ENCODE data around the gene SLC25A22. TPM values are rescaled to one million over a fixed set of nuclear protein-coding genes. Genes with fewer than 3 reads are reported as not detected.

SLC25A22 gene
- total RNA-seq, 1 donor from 2014 or later: 15.0 TPM

DNA sequence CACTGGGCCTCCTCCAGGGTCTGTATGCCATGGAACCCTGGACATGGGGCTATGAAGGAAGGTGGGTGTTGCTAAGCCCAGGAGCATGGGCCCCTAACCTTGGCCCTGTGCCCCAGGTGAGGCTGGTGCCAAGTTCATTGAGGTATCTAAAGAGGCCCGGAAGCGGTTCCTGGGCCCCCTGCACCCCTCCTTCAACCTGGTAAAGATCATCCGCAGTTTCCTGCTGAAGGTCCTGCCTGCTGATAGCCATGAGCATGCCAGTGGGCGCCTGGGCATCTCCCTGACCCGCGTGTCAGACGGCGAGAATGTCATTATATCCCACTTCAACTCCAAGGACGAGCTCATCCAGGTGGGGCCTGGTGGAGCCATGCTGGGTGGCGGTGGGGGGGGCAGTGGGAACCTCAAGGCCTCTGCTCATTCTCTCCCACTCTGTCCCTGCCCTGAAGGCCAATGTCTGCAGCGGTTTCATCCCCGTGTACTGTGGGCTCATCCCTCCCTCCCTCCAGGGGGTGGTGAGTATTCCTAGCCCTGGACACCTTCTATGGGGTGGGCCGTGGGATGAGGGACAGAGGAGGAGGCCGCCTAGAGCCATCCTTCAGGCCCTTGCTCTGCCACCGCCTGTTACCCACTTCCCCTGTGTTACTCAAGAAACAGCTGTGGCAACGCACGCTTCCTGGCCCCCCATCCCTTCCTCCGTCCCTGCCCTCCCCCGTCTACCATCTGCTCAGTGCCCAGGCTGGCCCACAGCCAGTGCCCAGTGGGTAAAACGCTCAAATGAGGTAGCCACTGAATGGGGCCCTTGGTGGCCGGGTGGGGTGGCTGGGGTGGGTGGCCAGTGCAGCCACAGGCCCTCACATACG lies 23.7 kb upstream of the SLC25A22 start:
- DNase-seq: no peak

- DNase-seq: peak; percentile 59
Observed at GRCh38 chr11:820655-821511, 22.8 kb upstream of the SLC25A22 start.

- DNase-seq: peak; percentile 58
Observed at GRCh38 chr11:819943-820649, 22.0 kb upstream of the SLC25A22 start.

DNA sequence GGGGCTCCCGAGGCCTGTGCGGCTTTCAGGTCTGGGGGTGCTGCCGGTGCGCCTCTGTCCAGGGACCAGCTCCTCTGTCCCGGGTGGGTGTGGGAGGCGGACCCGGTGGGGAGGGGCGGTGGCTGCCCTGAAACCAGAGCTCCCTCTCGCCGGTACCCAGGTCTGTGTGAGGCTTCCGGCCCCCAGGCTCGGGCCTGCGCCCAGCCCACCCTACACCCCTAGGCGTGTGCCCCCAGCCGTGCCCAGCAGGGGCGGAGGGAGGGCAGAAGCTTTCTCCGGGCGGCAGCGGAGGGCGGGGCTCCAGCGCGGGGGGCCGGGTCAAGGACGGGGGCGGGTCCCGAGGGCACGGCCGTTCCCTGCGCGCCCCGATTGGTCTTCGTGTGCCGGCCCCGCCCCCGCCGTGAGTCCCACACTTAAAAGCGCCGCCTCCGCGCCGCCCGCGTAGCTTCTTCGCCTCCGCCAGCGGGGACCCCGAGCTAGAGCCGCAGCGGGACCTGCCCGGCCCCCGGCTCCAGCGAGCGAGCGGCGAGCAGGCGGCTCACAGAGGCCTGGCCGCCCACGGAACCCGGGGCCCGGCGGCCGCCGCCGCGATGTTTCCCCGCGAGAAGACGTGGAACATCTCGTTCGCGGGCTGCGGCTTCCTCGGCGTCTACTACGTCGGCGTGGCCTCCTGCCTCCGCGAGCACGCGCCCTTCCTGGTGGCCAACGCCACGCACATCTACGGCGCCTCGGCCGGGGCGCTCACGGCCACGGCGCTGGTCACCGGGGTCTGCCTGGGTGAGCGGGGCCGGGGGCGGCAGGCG lies 21.2 kb upstream of the SLC25A22 start:
- peak; percentile 80 for DNase-seq

DNA sequence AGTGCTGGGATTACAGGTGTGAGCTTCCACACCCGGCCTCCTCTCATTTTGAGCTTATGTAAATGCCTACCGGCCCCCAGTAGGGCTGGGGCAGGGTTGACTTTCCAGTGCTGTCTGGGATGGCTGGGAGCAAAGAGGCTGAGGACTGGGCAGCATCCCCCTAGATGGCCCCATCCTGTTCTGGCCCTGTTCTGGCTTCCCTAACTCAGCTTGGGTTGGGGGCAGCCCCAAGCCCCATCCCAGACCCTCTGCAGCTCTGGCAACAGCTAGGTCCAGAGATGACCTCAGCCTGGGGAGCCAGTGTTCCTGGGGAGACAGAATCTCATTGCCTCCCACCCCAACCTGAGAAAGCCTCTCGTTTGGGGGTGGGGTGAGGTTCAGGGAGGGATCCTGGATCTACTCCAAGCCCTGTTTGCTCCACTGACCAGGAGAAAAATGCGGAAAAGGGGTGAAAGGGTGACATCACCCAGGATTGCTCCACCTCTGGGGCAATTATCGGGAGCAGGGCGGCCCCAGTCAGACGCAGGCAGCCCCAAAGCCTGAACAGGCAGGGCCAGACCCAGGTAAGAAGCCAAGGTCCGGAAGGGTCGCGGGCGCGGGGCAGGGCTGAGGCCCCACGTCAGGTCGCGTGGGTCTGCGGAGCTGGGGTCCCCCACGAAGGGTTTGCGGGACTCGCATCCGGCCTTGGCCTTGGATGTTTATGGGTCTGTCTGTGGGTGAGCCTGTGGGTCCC lies 20.5 kb upstream of the SLC25A22 start, which contains the start of gene PNPLA2:
Gene PNPLA2, plus strand, starts transcription at position 519 of the 733 bp plus-strand sequence. CDS start 805 bp downstream, outside the sequence.
- no peak for DNase-seq

- DNase-seq: no peak
Observed at GRCh38 chr11:816433-816779, 18.3 kb upstream of the SLC25A22 start.

DNA sequence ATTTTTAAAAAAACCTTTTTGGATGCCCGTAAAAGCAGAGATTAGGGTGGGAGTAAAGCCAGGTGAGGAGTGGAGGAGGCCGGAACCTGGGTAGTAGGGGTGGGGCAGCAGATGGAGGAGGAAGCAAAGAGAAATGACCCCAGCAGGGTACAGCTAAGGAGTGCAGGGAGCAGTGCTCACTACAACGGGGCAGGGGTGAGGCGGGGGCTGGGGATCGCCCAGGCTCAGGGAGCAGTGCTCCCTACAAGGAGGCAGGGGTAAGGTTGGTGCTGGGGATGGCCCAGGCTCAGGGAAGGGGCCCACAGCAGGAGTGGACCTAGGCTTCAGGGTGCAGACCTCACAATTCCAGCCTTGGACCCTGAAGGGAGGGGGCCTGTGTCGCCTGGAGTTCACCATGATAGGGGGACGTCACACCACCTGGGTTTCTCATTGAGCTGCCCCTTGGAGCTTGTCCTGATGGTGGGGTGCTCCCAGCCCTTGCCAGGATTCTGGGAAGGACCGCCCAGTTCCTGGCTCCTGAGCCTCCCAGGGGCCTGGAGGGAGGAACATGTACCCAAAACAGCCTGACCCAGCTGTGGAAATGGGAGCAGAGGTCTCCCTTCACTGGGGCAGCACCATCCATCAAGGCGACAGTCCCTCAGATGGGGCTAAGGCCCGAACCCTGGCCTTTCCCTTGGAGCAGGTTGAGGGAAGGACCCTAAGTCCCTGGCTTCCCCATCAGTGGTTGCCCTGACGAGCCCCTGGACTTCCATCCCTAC lies 17.8 kb upstream of the SLC25A22 start:
- no peak for DNase-seq

DNA sequence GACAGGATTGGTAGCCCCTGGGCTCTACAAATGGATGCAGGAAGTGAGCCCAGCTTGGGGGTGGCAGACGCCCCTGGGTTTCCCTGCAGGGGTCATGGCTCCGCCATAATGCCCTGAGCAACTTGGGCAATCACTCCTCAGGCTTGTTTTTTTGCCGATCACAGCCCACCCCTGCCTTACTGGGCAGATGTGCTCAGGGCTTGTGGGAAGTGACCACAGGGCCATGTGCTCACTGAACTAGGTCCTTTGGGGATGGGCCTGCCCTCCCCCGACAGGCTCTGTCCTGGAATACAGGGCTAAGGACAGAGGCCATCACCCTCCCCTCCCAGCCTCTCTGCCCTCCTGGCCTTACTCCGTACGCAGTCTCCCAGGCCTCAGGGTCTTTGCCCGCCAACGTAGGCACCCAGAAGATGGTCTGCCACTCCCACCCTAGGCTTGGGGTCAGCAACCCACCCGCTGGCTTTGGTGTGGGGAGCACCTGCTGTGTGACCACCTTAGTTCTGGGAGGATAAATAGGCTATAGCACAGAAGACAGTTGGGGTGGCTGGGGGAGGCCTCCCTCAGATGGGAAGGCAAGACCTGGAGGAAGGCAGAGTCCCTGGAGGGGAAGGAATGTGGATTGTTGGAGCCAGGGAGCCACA lies 15.5 kb upstream of the SLC25A22 start:
- DNase-seq: no peak

DNA sequence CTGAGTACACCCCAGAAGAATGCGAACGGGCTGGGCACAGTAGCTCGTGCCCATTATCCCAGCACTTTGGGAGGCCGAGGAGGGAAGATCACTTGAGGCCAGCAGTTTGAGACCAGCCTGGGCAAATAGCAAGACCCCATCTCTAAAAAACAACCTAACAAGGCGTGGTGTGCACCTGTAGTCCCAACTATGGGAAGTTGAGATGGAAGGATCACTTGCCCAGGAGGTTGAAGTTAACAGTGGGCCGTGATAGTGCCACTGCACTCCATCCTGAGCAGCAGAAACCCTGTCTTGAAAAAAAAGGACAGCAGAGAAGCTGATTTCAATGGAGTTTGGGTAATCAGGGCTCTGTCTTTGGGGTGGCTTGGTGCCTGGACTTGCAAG lies 15.0 kb upstream of the SLC25A22 start:
- no peak for DNase-seq

DNA sequence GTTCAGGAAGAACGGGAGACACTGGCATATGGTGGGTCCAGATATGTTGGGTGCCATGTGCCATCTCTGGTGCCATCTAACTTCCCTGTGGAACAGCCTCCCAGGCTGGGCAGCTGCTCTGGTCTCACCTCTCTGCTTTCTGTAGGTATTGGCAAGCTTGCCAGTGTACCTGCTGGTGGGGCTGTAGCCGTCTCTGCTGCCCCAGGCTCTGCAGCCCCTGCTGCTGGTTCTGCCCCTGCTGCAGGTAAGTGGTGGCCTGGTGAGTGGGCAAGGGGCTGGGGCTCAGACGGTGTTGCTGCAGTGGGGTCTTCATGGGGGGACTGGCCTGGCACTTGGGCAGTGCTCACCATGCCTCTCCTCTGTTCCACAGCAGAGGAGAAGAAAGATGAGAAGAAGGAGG lies 14.3 kb upstream of the SLC25A22 start:
- no peak for DNase-seq

DNA sequence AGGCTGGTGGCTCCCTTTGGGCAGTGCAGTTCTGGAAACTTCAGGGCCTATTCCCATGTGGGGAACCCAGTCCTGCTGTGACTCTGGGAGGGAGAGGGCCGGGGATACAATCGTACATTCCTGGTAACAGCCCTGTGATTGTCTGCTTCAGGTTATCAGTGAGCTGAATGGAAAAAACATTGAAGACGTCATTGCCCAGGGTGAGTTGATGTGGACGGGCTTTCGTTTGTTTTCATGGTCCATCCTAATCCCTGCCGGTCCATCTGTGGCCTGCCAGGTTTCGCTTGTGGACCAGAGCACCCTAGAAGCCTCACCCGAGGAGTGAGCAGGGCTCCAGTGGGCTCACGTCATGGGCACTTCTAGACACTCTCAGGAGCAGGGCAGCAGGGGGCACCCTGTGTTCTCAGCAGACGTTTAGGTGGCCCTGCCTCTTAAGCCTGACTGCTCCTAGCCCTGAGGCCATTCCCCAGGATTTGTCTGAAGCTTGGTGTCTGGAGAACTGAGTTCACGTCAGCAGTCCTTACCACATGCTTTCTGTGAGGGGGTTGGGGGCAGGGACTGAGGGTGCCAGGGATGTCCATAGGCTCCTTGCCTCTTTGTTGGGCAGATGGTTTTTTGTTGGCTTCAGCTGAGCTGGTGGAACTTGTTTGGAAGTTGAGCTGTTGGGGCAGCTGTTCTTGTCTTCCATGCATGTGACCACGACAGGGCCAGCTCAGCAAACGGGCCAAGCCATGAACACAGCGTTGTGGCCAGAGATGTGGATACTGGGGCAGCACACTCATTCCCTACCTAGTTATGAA lies 13.6 kb upstream of the SLC25A22 start:
- DNase-seq: no peak

- DNase-seq: no peak
Observed at GRCh38 chr11:810040-810567, 12.0 kb upstream of the SLC25A22 start.

GRCh38 chr11:809287-810039 lies 11.4 kb upstream of the SLC25A22 start, which contains the start of gene RPLP2:
Gene RPLP2 (plus strand): TSS chr11:809967. CDS start chr11:810235, 268 bp downstream.
- peak; percentile 97 for DNase-seq

DNA sequence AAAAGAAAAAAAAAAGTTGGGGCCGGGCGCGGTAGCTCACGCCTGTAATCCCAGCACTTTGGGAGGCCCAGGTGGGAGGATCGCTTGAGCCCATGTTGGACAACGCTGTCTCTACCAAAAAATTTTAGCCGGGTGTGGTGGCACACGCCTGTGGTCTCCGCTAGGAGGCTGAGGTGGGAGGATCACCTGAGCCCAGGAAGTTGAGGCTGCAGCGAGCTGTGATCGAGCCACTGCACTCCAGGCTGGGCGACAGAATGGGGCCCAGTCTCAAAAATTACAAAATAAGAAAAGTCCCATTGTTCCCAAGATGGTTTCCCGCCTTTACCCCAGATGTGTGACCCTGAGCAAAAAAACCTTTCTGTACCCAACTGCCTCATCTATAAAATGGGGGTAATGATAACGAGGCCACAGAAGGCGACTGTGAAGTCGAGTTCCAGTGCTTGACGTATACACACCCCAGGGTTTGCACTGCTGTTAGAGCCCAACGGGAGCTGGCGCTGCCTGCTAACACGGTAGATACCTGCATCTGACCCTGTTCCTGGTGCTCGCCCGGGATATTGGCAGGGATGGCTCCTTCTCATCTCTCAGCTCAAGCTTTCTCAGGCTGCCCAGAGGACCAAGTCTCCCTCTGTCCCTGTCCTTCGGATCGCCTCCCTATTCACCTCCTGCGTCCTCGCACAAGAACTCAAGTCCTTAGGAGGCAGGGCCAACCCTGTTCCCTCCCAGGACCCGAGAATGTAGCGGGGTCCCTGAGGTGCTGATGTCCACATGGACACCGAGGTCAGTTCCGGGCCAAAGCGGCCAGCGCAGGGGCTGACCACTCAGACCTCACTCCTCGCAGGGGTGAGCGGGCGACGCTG lies 10.6 kb upstream of the SLC25A22 start:
- no peak for DNase-seq

DNA sequence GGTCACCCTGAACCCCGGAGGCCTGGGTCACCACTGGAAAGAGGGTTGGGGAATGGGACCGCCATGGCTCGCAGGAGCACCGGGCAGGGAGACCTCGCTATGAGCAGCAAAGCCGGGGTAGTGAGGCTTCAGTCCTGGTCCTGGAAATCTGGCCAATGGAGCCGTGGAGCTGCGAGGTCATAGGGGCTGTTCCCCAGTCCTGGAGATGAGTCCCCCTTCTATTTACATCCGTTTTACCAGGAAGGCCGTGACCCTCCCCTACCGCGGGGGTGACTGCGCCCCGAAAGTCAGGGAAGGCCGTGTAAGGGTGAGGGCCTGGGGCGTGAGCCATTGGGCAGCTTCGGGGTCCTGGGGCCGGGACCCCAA lies 6.5 kb upstream of the SLC25A22 start:
- DNase-seq: no peak

GRCh38 chr11:803770-804598 lies 5.9 kb upstream of the SLC25A22 start:
- DNase-seq: no peak

All from occipital lobe (tissue), 2 donors.